SK-N-SH (cell line): ENCODE data around the gene COL5A2.

Experiments
- EP300 ChIP-seq, 2 experiments: IDR thresholded peaks; 2 replicates each; pipeline versions ENCODE4 v1.4.0 to v1.6.1; 2012; ENCODE audit warnings: borderline replicate concordance in 1 of 2, low read depth in 1 of 2, low read length in 1 of 2
- EZH2phosphoT487 ChIP-seq: fragments of 200-600 bp; sonication (generic); IDR thresholded peaks from 2 replicates; pipeline ENCODE4 v1.6.1; 2017; ENCODE audit warnings: low read depth, mixed run types, mild to moderate bottlenecking, antibody characterized with exemption, moderate library complexity, borderline replicate concordance
- FOXM1 ChIP-seq: IDR thresholded peaks from 2 replicates; pipeline ENCODE4 v1.4.0; 2012; ENCODE audit warnings: low read depth, mild to moderate bottlenecking
- POLR2AphosphoS5 ChIP-seq: IDR thresholded peaks from 2 replicates; pipeline ENCODE4 v1.6.1; 2012; ENCODE audit warnings: low read depth, low read length
- RAD21 ChIP-seq: IDR thresholded peaks from 2 replicates; pipeline ENCODE4 v1.6.1; 2012; ENCODE audit warnings: mild to moderate bottlenecking, low read length
- SIN3A ChIP-seq: IDR thresholded peaks from 2 replicates; pipeline ENCODE4 v1.6.1; 2012; ENCODE audit warnings: low read depth, mild to moderate bottlenecking, low read length, moderate library complexity, borderline replicate concordance
- SMC3 ChIP-seq: IDR thresholded peaks from 2 replicates; pipeline ENCODE4 v1.6.1; 2012; ENCODE audit warnings: low read depth, low read length, improper control_type of control experiment
- TF ChIP-seq, protein P1 (sequence below): IDR thresholded peaks from 2 replicates; pipeline ENCODE4 v1.6.1; 2012; ENCODE audit warnings: mild to moderate bottlenecking, low read depth, low read length, moderate library complexity
- TF ChIP-seq, protein P2 (sequence below): IDR thresholded peaks from 2 replicates; pipeline ENCODE4 v1.4.0; 2012; ENCODE audit warnings: low read depth
- TF ChIP-seq, protein P3 (sequence below): fragments of 150-350 bp; IDR thresholded peaks from 2 replicates; pipeline ENCODE4 v1.6.1; 2017; ENCODE audit warnings: antibody characterized with exemption, low read length, low read depth, borderline replicate concordance
- TF ChIP-seq, protein P4 (sequence below): IDR thresholded peaks from 2 replicates; pipeline ENCODE4 v1.4.0; 2012; ENCODE audit warnings: low read depth, borderline replicate concordance
- TF ChIP-seq, protein P5 (sequence below): fragments of 150-350 bp; IDR thresholded peaks from 2 replicates; pipeline ENCODE4 v1.6.1; 2016; ENCODE audit warnings: mild to moderate bottlenecking, low read depth, low read length

DNA sequence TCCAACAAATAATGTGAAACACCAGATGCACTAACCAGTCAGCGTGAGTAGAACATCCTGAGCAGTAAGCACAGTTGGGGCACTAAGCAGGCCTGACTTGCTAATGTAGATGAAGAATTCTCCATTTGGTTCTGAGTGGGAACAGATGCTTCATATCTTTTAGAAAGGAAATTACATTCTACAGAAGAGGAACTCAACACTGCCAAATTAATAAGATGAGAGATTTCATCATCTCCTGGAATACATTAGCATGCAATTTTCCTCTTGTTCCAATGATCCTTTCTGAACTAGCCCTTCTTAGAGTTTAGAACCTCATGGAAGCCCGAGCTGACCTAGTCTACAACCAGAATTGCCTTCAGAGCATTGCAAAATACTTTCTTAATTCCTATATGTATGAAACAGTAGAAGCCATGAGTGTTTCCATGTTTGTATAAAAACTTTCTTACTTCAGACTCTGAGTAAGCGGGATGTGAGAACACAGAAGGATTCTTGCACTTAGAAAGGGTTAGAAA lies 34.8 kb downstream of the COL5A2 start:
- TF ChIP-seq RAD21 (no peak), SMC3 (no peak), EP300 (IDR thresholded peaks at IDR 0.05; ENCODE audit: borderline replicate concordance in 1 of 2, low read depth in 1 of 2, low read length in 1 of 2) (peak in 1 of 2 experiments; percentile 63; a peak in 1 of 4 replicates), SIN3A (no peak), EZH2phosphoT487 (no peak), POLR2AphosphoS5 (no peak), FOXM1 (no peak)
- TF ChIP-seq, protein P1, sequence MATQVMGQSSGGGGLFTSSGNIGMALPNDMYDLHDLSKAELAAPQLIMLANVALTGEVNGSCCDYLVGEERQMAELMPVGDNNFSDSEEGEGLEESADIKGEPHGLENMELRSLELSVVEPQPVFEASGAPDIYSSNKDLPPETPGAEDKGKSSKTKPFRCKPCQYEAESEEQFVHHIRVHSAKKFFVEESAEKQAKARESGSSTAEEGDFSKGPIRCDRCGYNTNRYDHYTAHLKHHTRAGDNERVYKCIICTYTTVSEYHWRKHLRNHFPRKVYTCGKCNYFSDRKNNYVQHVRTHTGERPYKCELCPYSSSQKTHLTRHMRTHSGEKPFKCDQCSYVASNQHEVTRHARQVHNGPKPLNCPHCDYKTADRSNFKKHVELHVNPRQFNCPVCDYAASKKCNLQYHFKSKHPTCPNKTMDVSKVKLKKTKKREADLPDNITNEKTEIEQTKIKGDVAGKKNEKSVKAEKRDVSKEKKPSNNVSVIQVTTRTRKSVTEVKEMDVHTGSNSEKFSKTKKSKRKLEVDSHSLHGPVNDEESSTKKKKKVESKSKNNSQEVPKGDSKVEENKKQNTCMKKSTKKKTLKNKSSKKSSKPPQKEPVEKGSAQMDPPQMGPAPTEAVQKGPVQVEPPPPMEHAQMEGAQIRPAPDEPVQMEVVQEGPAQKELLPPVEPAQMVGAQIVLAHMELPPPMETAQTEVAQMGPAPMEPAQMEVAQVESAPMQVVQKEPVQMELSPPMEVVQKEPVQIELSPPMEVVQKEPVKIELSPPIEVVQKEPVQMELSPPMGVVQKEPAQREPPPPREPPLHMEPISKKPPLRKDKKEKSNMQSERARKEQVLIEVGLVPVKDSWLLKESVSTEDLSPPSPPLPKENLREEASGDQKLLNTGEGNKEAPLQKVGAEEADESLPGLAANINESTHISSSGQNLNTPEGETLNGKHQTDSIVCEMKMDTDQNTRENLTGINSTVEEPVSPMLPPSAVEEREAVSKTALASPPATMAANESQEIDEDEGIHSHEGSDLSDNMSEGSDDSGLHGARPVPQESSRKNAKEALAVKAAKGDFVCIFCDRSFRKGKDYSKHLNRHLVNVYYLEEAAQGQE: no peak
- TF ChIP-seq, protein P2, sequence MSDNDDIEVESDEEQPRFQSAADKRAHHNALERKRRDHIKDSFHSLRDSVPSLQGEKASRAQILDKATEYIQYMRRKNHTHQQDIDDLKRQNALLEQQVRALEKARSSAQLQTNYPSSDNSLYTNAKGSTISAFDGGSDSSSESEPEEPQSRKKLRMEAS: no peak
- TF ChIP-seq, protein P3, sequence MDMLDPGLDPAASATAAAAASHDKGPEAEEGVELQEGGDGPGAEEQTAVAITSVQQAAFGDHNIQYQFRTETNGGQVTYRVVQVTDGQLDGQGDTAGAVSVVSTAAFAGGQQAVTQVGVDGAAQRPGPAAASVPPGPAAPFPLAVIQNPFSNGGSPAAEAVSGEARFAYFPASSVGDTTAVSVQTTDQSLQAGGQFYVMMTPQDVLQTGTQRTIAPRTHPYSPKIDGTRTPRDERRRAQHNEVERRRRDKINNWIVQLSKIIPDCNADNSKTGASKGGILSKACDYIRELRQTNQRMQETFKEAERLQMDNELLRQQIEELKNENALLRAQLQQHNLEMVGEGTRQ: no peak
- TF ChIP-seq, protein P4, sequence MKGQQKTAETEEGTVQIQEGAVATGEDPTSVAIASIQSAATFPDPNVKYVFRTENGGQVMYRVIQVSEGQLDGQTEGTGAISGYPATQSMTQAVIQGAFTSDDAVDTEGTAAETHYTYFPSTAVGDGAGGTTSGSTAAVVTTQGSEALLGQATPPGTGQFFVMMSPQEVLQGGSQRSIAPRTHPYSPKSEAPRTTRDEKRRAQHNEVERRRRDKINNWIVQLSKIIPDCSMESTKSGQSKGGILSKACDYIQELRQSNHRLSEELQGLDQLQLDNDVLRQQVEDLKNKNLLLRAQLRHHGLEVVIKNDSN: no peak
- TF ChIP-seq, protein P5, sequence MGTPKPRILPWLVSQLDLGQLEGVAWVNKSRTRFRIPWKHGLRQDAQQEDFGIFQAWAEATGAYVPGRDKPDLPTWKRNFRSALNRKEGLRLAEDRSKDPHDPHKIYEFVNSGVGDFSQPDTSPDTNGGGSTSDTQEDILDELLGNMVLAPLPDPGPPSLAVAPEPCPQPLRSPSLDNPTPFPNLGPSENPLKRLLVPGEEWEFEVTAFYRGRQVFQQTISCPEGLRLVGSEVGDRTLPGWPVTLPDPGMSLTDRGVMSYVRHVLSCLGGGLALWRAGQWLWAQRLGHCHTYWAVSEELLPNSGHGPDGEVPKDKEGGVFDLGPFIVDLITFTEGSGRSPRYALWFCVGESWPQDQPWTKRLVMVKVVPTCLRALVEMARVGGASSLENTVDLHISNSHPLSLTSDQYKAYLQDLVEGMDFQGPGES: no peak
